Gastroesophageal sphincter (tissue), 3 donors: ENCODE data around the gene TMEM69.

Experiments used
- CTCF ChIP-seq, 4 experiments: fragments of 200-600 bp in 2 of 4; fragments of 450-650 bp in 2 of 4; sonication (generic) in 1 of 4; IDR thresholded peaks; one replicate each; pipeline ENCODE4 v1.5.1; 2017 to 2019; ENCODE audit warnings: antibody characterized with exemption in 4 of 4, mild to moderate bottlenecking in 2 of 4, moderate library complexity in 2 of 4
- POLR2A ChIP-seq, 2 donors: fragments of 450-650 bp; IDR thresholded peaks; one replicate each; pipeline ENCODE4 v1.6.1; 2017; ENCODE audit warnings: antibody characterized with exemption in 2 of 2, mild to moderate bottlenecking in 2 of 2, moderate library complexity in 1 of 2

GRCh38 chr1:45674478-45674877, 13.5 kb upstream of the TMEM69 start:
- TF ChIP-seq CTCF (IDR thresholded peaks at IDR 0.05) (no peak), POLR2A (IDR thresholded peaks at IDR 0.05) (no peak)
